Spinal cord (tissue), 10 donors: ENCODE data around the gene TMCO4. TPM values are rescaled to one million over a fixed set of nuclear protein-coding genes. Genes with fewer than 3 reads are reported as not detected.
A peak's percentile ranks its signal among the peaks of the same experiment; 100 is the strongest.
"Not testable (repeated sequence)": the region's sequence is repeated elsewhere in the genome, so short reads cannot be mapped to it uniquely, and the experiment has no call there.

Source experiments
- DNase-seq, 6 donors: peaks; one replicate each; pipeline versions ENCODE4 v3.0.0 to v3.0.0-alpha.2; 2013 to 2015; ENCODE audit warnings: low spot score in 6 of 6, low read depth in 4 of 6
- H3K27ac ChIP-seq: one replicate; pipeline ENCODE4 v1.5.1; 2013; ENCODE audit warnings: low read depth, low read length, control low read depth
- H3K27me3 ChIP-seq: one replicate; pipeline ENCODE4 v1.6.1; 2013; ENCODE audit warnings: low read length; ENCODE audit not compliant: control insufficient read depth, insufficient read depth
- H3K36me3 ChIP-seq: one replicate; pipeline ENCODE4 v1.6.1; 2013; ENCODE audit warnings: low read length; ENCODE audit not compliant: control insufficient read depth, insufficient read depth
- H3K4me1 ChIP-seq: one replicate; pipeline ENCODE4 v1.6.1; 2013; ENCODE audit warnings: low read length; ENCODE audit not compliant: control insufficient read depth, insufficient read depth
- H3K4me3 ChIP-seq: one replicate; pipeline ENCODE4 v1.5.1; 2013; ENCODE audit warnings: low read depth, low read length, control low read depth
- H3K9me3 ChIP-seq: one replicate; pipeline ENCODE4 v1.6.1; 2013; ENCODE audit warnings: low read length; ENCODE audit not compliant: control insufficient read depth, insufficient read depth
- WGBS: methylation state at CpG from one replicate; pipeline ENCODE4 v1.1.5; 2013; ENCODE audit warnings: missing lambda C conversion rate; ENCODE audit not compliant: insufficient coverage; 5-methylcytosine and 5-hydroxymethylcytosine counted together
- polyA plus RNA-seq, 2 donors: library from polyadenylated mRNA; unstranded; fragments of 120-200 nt; gene quantifications; one replicate each; pipeline ENCODE4 v1.2.1, GENCODE V29; 2013; ENCODE audit not compliant: insufficient read length in 2 of 2
- total RNA-seq, 2 donors: library from RNA; depleted of rRNA in 1 of 2; stranded (reverse); fragments of 120-200 nt in 1 of 2; fragments of >200 nt in 1 of 2; gene quantifications; one replicate each; pipeline versions ENCODE4 v1.2.3 to v1.2.4, GENCODE V29; 2013 to 2014
- donor health status: healthy.

The TMCO4 gene
- total and polyA plus RNA-seq, 4 donors, result 2.2 to 6.1 (median 3.2) TPM

GRCh38 chr1:19800076-19800804, 524 bp upstream of the TMCO4 start:
- Histone ChIP-seq H3K4me3 (peak overlapping the region; percentile 52), H3K27me3 (peaks cover 23% of the 10 kb centered on the region), H3K27ac (peak overlapping the region; percentile 3), H3K9me3 (no peaks in the 10 kb centered on the region), H3K36me3 (no peaks in the 10 kb centered on the region), H3K4me1 (peaks cover 9% of the 10 kb centered on the region)
- DNase-seq, result peak in 2 of 6 donors; percentile 23 to 41
- WGBS, result 13% methylated on average over 25 of the region's 33 CpGs

GRCh38 chr1:19798486-19799229, 1.1 kb downstream of the TMCO4 start:
- Histone ChIP-seq H3K27me3 (peaks cover 23% of the 10 kb centered on the region), H3K9me3 (no peaks in the 10 kb centered on the region), H3K36me3 (no peaks in the 10 kb centered on the region), H3K4me3 (no peak overlapping the region), H3K27ac (no peak overlapping the region), H3K4me1 (peaks cover 14% of the 10 kb centered on the region)
- no peak for DNase-seq
- 85% methylated on average over 6 of the region's 6 CpGs for WGBS

- no peak for DNase-seq
- Histone ChIP-seq H3K4me1 (peaks cover 19% of the 10 kb centered on the region), H3K36me3 (no peaks in the 10 kb centered on the region), H3K27me3 (peaks cover 23% of the 10 kb centered on the region), H3K9me3 (no peaks in the 10 kb centered on the region), H3K27ac (no peak overlapping the region), H3K4me3 (no peak overlapping the region)
- no CpG with 5 or more reads among the region's 5 CpGs for WGBS
Measured at GRCh38 chr1:19797827-19798226, 1.9 kb downstream of the TMCO4 start.

GRCh38 chr1:19794583-19794982, 5.1 kb downstream of the TMCO4 start:
- peaks cover 7% of the 10 kb centered on the region for H3K27me3 ChIP-seq
- no CpG with 5 or more reads among the region's 4 CpGs for WGBS
- no peak overlapping the region for H3K27ac ChIP-seq
- DNase-seq, result no peak
- peaks cover 15% of the 10 kb centered on the region for H3K4me1 ChIP-seq
- no peaks in the 10 kb centered on the region for H3K9me3 ChIP-seq
- no peaks in the 10 kb centered on the region for H3K36me3 ChIP-seq
- H3K4me3 ChIP-seq, result no peak overlapping the region

- peak overlapping the region; percentile 61 for H3K27ac ChIP-seq
- H3K9me3 ChIP-seq, result no peaks in the 10 kb centered on the region
- 46% methylated on average over 3 of the region's 6 CpGs for WGBS
- no peaks in the 10 kb centered on the region for H3K36me3 ChIP-seq
- H3K4me1 ChIP-seq, result peaks cover 10% of the 10 kb centered on the region
- peak in 1 of 6 donors; percentile 75 for DNase-seq
- H3K27me3 ChIP-seq, result no peaks in the 10 kb centered on the region
- H3K4me3 ChIP-seq, result no peak overlapping the region
Measured at GRCh38 chr1:19793360-19794046, 6.2 kb downstream of the TMCO4 start.

- Histone ChIP-seq H3K27me3 (no peaks in the 10 kb centered on the region), H3K4me1 (peaks cover 10% of the 10 kb centered on the region), H3K9me3 (no peaks in the 10 kb centered on the region), H3K27ac (peak overlapping the region; percentile 61), H3K36me3 (no peaks in the 10 kb centered on the region), H3K4me3 (no peak overlapping the region)
- WGBS, result 97% methylated on average over 3 of the region's 4 CpGs
- DNase-seq, result no peak
Measured at GRCh38 chr1:19792237-19793002, 7.3 kb downstream of the TMCO4 start.

- not testable (repeated sequence) for H3K9me3 ChIP-seq, H3K27ac ChIP-seq, H3K27me3 ChIP-seq, H3K36me3 ChIP-seq, DNase-seq, H3K4me3 ChIP-seq
- H3K4me1 ChIP-seq, result peaks cover 12% of the 10 kb centered on the region
- no CpG with 5 or more reads among the region's 9 CpGs for WGBS
Measured at GRCh38 chr1:19790061-19790975, 9.4 kb downstream of the TMCO4 start.

GRCh38 chr1:19786988-19787423, 12.7 kb downstream of the TMCO4 start:
- H3K36me3 ChIP-seq, result no peaks in the 10 kb centered on the region

More at GRCh38 chr1:19786988-19787423, 12.7 kb downstream of the TMCO4 start:
- H3K9me3 ChIP-seq, result no peaks in the 10 kb centered on the region
- H3K4me3 ChIP-seq, result no peak overlapping the region
- no peak overlapping the region for H3K27ac ChIP-seq
- no peaks in the 10 kb centered on the region for H3K27me3 ChIP-seq
- H3K4me1 ChIP-seq, result peaks cover 2% of the 10 kb centered on the region
- no peak for DNase-seq
- 34% methylated on average over 8 of the region's 9 CpGs for WGBS
